Calu3 (cell line): ENCODE measurements around the gene MRPL39. TPM values are rescaled to one million over a fixed set of nuclear protein-coding genes. Genes with fewer than 3 reads are reported as not detected.

Source experiments
- BruUV-seq: library from RNA; stranded (reverse); fragments of 400-500 nt; replicated peaks from 2 replicates; lab custom pipeline; 2021; lab: Mats Ljungman, UMichigan
- CTCF ChIA-PET: fragments of 300-600 bp; sonication (Branson Sonifier 250); formaldehyde crosslinking; loops from one replicate; lab custom pipeline; 2022; ENCODE audit warnings: antibody characterized with exemption; lab: Charles Lee
- DNase-seq: peaks from one replicate; pipeline ENCODE4 v3.0.0; 2022
- H3K27ac Mint-ChIP-seq: one replicate; pipeline ENCODE4 v1.8.0; 2022; ENCODE audit warnings: mixed read lengths; ENCODE audit not compliant: unreplicated experiment
- H3K27me3 Mint-ChIP-seq: one replicate; pipeline ENCODE4 v1.8.0; 2022; ENCODE audit warnings: mixed read lengths; ENCODE audit not compliant: unreplicated experiment
- H3K36me3 Mint-ChIP-seq: one replicate; pipeline ENCODE4 v1.8.0; 2022; ENCODE audit warnings: mild to moderate bottlenecking, moderate library complexity, mixed read lengths; ENCODE audit not compliant: insufficient read depth, unreplicated experiment
- H3K4me1 Mint-ChIP-seq: one replicate; pipeline ENCODE4 v1.8.0; 2022; ENCODE audit warnings: mild to moderate bottlenecking, low read depth, mixed read lengths; ENCODE audit not compliant: unreplicated experiment
- H3K4me3 Mint-ChIP-seq: one replicate; pipeline ENCODE4 v1.8.0; 2022; ENCODE audit warnings: mild to moderate bottlenecking, low read depth, moderate library complexity, mixed read lengths; ENCODE audit not compliant: unreplicated experiment
- H3K9me3 Mint-ChIP-seq: one replicate; pipeline ENCODE4 v1.8.0; 2022; ENCODE audit warnings: low read depth, mixed read lengths; ENCODE audit not compliant: unreplicated experiment
- intact Hi-C: fragments of 100-400 bp; cut with micrococcal nuclease; formaldehyde crosslinking; loops from one replicate; pipeline ENCODE4 v1.10.0; 2022; ENCODE audit not compliant: unreplicated experiment
- total RNA-seq: library from RNA; stranded (reverse); gene quantifications from 2 replicates; pipeline ENCODE4 v1.2.3, GENCODE V29; 2022
- TF ChIP-seq, protein P1 (sequence below): fragments of 200-600 bp; IDR thresholded peaks from one replicate; pipeline ENCODE4 v1.8.0; 2022; ENCODE audit warnings: antibody characterized with exemption; ENCODE audit not compliant: unreplicated experiment

MRPL39 gene
- total RNA-seq, 1 experiment from 2014 or later: 20.0 TPM

DNA sequence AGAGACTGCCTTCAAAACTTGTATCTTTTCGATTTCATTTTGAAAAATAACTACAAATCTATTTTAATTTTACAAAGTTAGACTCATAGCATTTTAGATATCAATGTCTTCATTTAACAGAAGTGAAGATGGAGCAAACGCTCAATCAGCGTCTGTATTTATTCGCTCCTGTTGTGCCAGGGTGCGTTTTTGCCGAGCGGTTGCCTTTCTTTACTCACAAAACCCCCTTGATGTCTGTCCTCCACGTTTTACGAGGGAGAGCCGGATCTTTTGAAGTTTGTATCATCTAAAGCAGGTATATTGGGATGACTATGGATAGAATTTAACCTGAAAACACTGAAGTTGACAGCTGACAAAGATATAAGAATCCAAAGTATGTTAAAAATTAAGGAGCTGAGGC, 44.6 kb downstream of the MRPL39 start:
- Mint-ChIP-seq H3K9me3 (no peaks in the 10 kb centered on the region), H3K27ac (no peak overlapping the region), H3K4me1 (no peaks in the 10 kb centered on the region), H3K36me3 (peaks cover 7% of the 10 kb centered on the region), H3K27me3 (no peaks in the 10 kb centered on the region), H3K4me3 (peak overlapping the region; percentile 64)
- TSS peak; percentile 67 for BruUV-seq
- CTCF ChIA-PET: no interaction called here
- TF ChIP-seq, protein P1, sequence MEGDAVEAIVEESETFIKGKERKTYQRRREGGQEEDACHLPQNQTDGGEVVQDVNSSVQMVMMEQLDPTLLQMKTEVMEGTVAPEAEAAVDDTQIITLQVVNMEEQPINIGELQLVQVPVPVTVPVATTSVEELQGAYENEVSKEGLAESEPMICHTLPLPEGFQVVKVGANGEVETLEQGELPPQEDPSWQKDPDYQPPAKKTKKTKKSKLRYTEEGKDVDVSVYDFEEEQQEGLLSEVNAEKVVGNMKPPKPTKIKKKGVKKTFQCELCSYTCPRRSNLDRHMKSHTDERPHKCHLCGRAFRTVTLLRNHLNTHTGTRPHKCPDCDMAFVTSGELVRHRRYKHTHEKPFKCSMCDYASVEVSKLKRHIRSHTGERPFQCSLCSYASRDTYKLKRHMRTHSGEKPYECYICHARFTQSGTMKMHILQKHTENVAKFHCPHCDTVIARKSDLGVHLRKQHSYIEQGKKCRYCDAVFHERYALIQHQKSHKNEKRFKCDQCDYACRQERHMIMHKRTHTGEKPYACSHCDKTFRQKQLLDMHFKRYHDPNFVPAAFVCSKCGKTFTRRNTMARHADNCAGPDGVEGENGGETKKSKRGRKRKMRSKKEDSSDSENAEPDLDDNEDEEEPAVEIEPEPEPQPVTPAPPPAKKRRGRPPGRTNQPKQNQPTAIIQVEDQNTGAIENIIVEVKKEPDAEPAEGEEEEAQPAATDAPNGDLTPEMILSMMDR: no peak
- no peak for DNase-seq
- intact Hi-C loops: loop anchor here (5.0 kb wide), 1 partner anchor 140 kb away; no protein-coding TSS in a partner anchor

DNA sequence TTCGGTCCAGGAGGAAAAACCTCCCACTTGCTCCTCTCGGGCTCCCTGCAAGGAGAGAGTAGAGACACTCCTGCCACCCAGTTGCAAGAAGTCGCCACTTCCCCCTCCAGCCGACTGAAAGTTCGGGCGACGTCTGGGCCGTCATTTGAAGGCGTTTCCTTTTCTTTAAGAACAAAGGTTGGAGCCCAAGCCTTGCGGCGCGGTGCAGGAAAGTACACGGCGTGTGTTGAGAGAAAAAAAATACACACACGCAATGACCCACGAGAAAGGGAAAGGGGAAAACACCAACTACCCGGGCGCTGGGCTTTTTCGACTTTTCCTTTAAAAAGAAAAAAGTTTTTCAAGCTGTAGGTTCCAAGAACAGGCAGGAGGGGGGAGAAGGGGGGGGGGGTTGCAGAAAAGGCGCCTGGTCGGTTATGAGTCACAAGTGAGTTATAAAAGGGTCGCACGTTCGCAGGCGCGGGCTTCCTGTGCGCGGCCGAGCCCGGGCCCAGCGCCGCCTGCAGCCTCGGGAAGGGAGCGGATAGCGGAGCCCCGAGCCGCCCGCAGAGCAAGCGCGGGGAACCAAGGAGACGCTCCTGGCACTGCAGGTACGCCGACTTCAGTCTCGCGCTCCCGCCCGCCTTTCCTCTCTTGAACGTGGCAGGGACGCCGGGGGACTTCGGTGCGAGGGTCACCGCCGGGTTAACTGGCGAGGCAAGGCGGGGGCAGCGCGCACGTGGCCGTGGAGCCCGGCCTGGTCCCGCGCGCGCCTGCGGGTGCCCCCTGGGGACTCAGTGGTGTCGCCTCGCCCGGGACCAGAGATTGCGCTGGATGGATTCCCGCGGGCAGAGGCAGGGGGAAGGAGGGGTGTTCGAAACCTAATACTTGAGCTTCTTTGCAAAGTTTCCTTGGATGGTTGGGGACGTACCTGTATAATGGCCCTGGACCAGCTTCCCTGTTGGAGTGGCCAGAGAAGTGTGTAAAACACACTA, 45.3 kb downstream of the MRPL39 start:
- TF ChIP-seq, protein P1: no peak
- CTCF ChIA-PET: no interaction called here
- Mint-ChIP-seq H3K9me3 (no peaks in the 10 kb centered on the region), H3K36me3 (peaks cover 7% of the 10 kb centered on the region), H3K4me3 (peak overlapping the region; percentile 64), H3K27me3 (no peaks in the 10 kb centered on the region), H3K4me1 (no peaks in the 10 kb centered on the region), H3K27ac (peak overlapping the region; percentile 51)
- intact Hi-C loops: loop anchor here (5.0 kb wide), 1 partner anchor 140 kb away; no protein-coding TSS in a partner anchor
- no TSS peak for BruUV-seq
- DNase-seq: peak; percentile 48

DNA sequence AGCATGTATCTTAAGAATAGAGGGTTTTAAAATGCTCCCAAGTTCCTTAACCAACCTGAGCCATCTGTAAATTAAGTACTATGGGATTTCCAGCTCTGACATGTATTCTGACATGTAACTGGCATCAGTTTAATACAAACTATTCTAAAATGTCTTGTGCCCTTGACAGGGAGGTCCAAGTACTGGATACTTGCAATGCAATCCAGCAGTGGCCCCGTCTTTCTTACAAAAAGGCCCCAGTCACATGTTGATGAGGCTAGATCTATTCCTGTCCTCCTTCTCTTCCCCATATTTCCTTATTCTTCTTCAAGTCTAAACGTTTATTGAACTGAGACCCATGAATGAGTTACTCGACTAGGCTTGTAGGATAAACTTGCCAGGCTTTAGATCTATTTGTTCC, 46.4 kb downstream of the MRPL39 start:
- Mint-ChIP-seq H3K9me3 (no peaks in the 10 kb centered on the region), H3K4me3 (no peak overlapping the region), H3K4me1 (no peaks in the 10 kb centered on the region), H3K27ac (no peak overlapping the region), H3K27me3 (no peaks in the 10 kb centered on the region), H3K36me3 (peaks cover 7% of the 10 kb centered on the region)
- no TSS peak for BruUV-seq
- TF ChIP-seq, protein P1: no peak
- intact Hi-C loops: loop anchor here (5.0 kb wide), 1 partner anchor 139 kb away; no protein-coding TSS in a partner anchor
- CTCF ChIA-PET: no interaction called here
- DNase-seq: no peak

DNA sequence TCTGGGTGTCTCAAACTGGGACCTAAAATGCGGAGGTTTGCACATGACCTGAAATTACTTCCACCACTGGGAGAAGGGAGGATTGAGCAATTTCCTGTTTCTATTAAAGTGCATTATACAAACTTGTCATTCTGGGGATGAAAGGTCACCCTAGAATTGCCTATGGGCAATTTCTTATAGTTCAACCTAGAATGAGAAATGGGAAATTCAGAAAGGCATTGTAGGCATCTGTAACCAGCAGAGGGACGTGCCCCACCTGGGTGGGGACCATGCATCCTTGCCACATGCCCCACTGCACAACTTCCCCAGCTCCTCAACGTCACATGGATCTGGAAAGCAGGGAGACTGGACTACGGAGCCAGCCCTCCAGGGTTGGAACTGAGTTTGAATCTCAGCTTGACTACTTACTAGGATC, 47.0 kb downstream of the MRPL39 start:
- no peak for DNase-seq
- Mint-ChIP-seq H3K36me3 (peaks cover 7% of the 10 kb centered on the region), H3K27me3 (no peaks in the 10 kb centered on the region), H3K27ac (no peak overlapping the region), H3K4me3 (no peak overlapping the region), H3K4me1 (no peaks in the 10 kb centered on the region), H3K9me3 (no peaks in the 10 kb centered on the region)
- CTCF ChIA-PET: no interaction called here
- no TSS peak for BruUV-seq
- TF ChIP-seq, protein P1: no peak
- intact Hi-C loops: loop anchor here (5.0 kb wide), 1 partner anchor 138 kb away; no protein-coding TSS in a partner anchor
